ENCODE results near the gene CLDN16.

CLDN16 gene

GRCh38 chr3:190444006-190444405 lies 56.0 kb downstream of the CLDN16 start:
- Histone ChIP-seq H3K27me3 (ENCODE audit: insufficient read depth, low read length, poor library complexity) (no peaks in the 10 kb centered on the region), H4K5ac (ENCODE audit: low read length) (no peak overlapping the region), H3K18ac (ENCODE audit: low read length) (no peak overlapping the region), H3K4ac (ENCODE audit: low read depth, low read length) (no peak overlapping the region), H3K27ac (ENCODE audit: low read depth, low read length) (no peak overlapping the region), H3K4me1 (ENCODE audit: control insufficient read depth, low read depth, low read length) (peaks cover 3% of the 10 kb centered on the region), H3K4me2 (ENCODE audit: low read length) (no peak overlapping the region), H2BK5ac (ENCODE audit: low read length) (no peak overlapping the region), H3K56ac (ENCODE audit: low read length) (no peak overlapping the region), H3K9ac (ENCODE audit: low read length) (no peak overlapping the region), H2AK5ac (ENCODE audit: low read length) (no peak overlapping the region), H4K8ac (ENCODE audit: low read depth, low read length) (no peak overlapping the region), H3K79me1 (ENCODE audit: low read length) (no peaks in the 10 kb centered on the region), H2BK15ac (replicated peaks; ENCODE audit: low read depth) (no peak overlapping the region), H2BK120ac (ENCODE audit: low read depth, low read length) (no peak overlapping the region), H3K23ac (ENCODE audit: low read length) (no peak overlapping the region), H3K79me2 (ENCODE audit: control insufficient read depth, insufficient read depth, low read length) (no peaks in the 10 kb centered on the region), H3K36me3 (ENCODE audit: control insufficient read depth, insufficient read depth, low read length) (no peaks in the 10 kb centered on the region), H3K4me3 (ENCODE audit: low read length) (no peak overlapping the region)
- no CpG with 5 or more reads among the region's 6 CpGs for WGBS (ENCODE audit: extremely low coverage, insufficient coverage, low lambda C conversion rate)
- DNase-seq: no peak

- Histone ChIP-seq H3K27me3 (ENCODE audit: insufficient read depth, low read length, poor library complexity) (no peaks in the 10 kb centered on the region), H3K4me2 (ENCODE audit: low read length) (no peak overlapping the region), H3K4ac (ENCODE audit: low read depth, low read length) (no peak overlapping the region), H2BK15ac (replicated peaks; ENCODE audit: low read depth) (no peak overlapping the region), H4K8ac (ENCODE audit: low read depth, low read length) (no peak overlapping the region), H3K36me3 (ENCODE audit: control insufficient read depth, insufficient read depth, low read length) (no peaks in the 10 kb centered on the region), H3K4me1 (ENCODE audit: control insufficient read depth, low read depth, low read length) (peaks cover 3% of the 10 kb centered on the region), H2BK5ac (ENCODE audit: low read length) (no peak overlapping the region), H3K4me3 (ENCODE audit: low read length) (no peak overlapping the region), H2BK120ac (ENCODE audit: low read depth, low read length) (no peak overlapping the region), H4K5ac (ENCODE audit: low read length) (no peak overlapping the region), H3K79me1 (ENCODE audit: low read length) (no peaks in the 10 kb centered on the region), H3K23ac (ENCODE audit: low read length) (no peak overlapping the region), H3K56ac (ENCODE audit: low read length) (no peak overlapping the region), H3K18ac (ENCODE audit: low read length) (no peak overlapping the region), H3K9ac (ENCODE audit: low read length) (no peak overlapping the region), H3K79me2 (ENCODE audit: control insufficient read depth, insufficient read depth, low read length) (no peaks in the 10 kb centered on the region), H2AK5ac (ENCODE audit: low read length) (no peak overlapping the region), H3K27ac (ENCODE audit: low read depth, low read length) (no peak overlapping the region)
- DNase-seq: no peak
- WGBS (ENCODE audit: extremely low coverage, insufficient coverage, low lambda C conversion rate): no CpG with 5 or more reads among the region's 3 CpGs
These were observed 56.7 kb downstream of the CLDN16 start for GRCh38 chr3:190444576-190445145.

GRCh38 chr3:190446573-190447279 lies 58.8 kb downstream of the CLDN16 start:
- H3K56ac ChIP-seq (ENCODE audit: low read length): no peak overlapping the region
- no peak overlapping the region for H4K5ac ChIP-seq (ENCODE audit: low read length)
- DNase-seq: peak; percentile 71
- H3K27me3 ChIP-seq (ENCODE audit: insufficient read depth, low read length, poor library complexity): no peaks in the 10 kb centered on the region
- H2BK120ac ChIP-seq (ENCODE audit: low read depth, low read length): no peak overlapping the region
- no peak overlapping the region for H3K4me2 ChIP-seq (ENCODE audit: low read length)
- H2AK5ac ChIP-seq (ENCODE audit: low read length): no peak overlapping the region
- no peak overlapping the region for H3K18ac ChIP-seq (ENCODE audit: low read length)
- H3K4me1 ChIP-seq (ENCODE audit: control insufficient read depth, low read depth, low read length): peaks cover 3% of the 10 kb centered on the region
- H3K9ac ChIP-seq (ENCODE audit: low read length): no peak overlapping the region
- H2BK15ac ChIP-seq (replicated peaks; ENCODE audit: low read depth): no peak overlapping the region
- no peak overlapping the region for H3K23ac ChIP-seq (ENCODE audit: low read length)
- H2BK5ac ChIP-seq (ENCODE audit: low read length): no peak overlapping the region
- H3K79me1 ChIP-seq (ENCODE audit: low read length): no peaks in the 10 kb centered on the region
- no peak overlapping the region for H4K8ac ChIP-seq (ENCODE audit: low read depth, low read length)
- no peak overlapping the region for H3K4me3 ChIP-seq (ENCODE audit: low read length)
- no peaks in the 10 kb centered on the region for H3K36me3 ChIP-seq (ENCODE audit: control insufficient read depth, insufficient read depth, low read length)
- H3K4ac ChIP-seq (ENCODE audit: low read depth, low read length): no peak overlapping the region
- no peak overlapping the region for H3K27ac ChIP-seq (ENCODE audit: low read depth, low read length)
- WGBS (ENCODE audit: extremely low coverage, insufficient coverage, low lambda C conversion rate): no CpG with 5 or more reads among the region's 6 CpGs
- H3K79me2 ChIP-seq (ENCODE audit: control insufficient read depth, insufficient read depth, low read length): no peaks in the 10 kb centered on the region

- Histone ChIP-seq H4K5ac (ENCODE audit: low read length) (no peak overlapping the region), H2BK120ac (ENCODE audit: low read depth, low read length) (no peak overlapping the region), H3K36me3 (ENCODE audit: control insufficient read depth, insufficient read depth, low read length) (no peaks in the 10 kb centered on the region), H2AK5ac (ENCODE audit: low read length) (no peak overlapping the region), H3K27ac (ENCODE audit: low read depth, low read length) (no peak overlapping the region), H2BK5ac (ENCODE audit: low read length) (no peak overlapping the region), H3K79me2 (ENCODE audit: control insufficient read depth, insufficient read depth, low read length) (no peaks in the 10 kb centered on the region), H3K23ac (ENCODE audit: low read length) (no peak overlapping the region), H3K4me2 (ENCODE audit: low read length) (no peak overlapping the region), H3K4me3 (ENCODE audit: low read length) (no peak overlapping the region), H3K56ac (ENCODE audit: low read length) (no peak overlapping the region), H3K27me3 (ENCODE audit: insufficient read depth, low read length, poor library complexity) (no peaks in the 10 kb centered on the region), H3K79me1 (ENCODE audit: low read length) (no peaks in the 10 kb centered on the region), H3K9ac (ENCODE audit: low read length) (no peak overlapping the region), H2BK15ac (replicated peaks; ENCODE audit: low read depth) (no peak overlapping the region), H3K4me1 (ENCODE audit: control insufficient read depth, low read depth, low read length) (peaks cover 3% of the 10 kb centered on the region), H3K4ac (ENCODE audit: low read depth, low read length) (no peak overlapping the region), H3K18ac (ENCODE audit: low read length) (no peak overlapping the region), H4K8ac (ENCODE audit: low read depth, low read length) (no peak overlapping the region)
- DNase-seq: no peak
- WGBS (ENCODE audit: extremely low coverage, insufficient coverage, low lambda C conversion rate): no CpG with 5 or more reads among the region's 2 CpGs
These were observed 60.3 kb downstream of the CLDN16 start for GRCh38 chr3:190448256-190448655.

GRCh38 chr3:190449801-190450200 lies 61.8 kb downstream of the CLDN16 start, which contains the start of gene TMEM207:
TSS of gene TMEM207 (minus strand) at chr3:190449901. CDS start at chr3:190449809, 92 bp downstream.
- Histone ChIP-seq H3K18ac (ENCODE audit: low read length) (no peak within 1 kb of the TSS), H2AK5ac (ENCODE audit: low read length) (no peak within 1 kb of the TSS), H3K27me3 (ENCODE audit: insufficient read depth, low read length, poor library complexity) (no peaks in the 10 kb centered on the region), H3K36me3 (ENCODE audit: control insufficient read depth, insufficient read depth, low read length) (no peaks in the 10 kb centered on the region), H2BK5ac (ENCODE audit: low read length) (no peak within 1 kb of the TSS), H2BK15ac (replicated peaks; ENCODE audit: low read depth) (no peak within 1 kb of the TSS), H3K4me2 (ENCODE audit: low read length) (no peak within 1 kb of the TSS), H3K79me1 (ENCODE audit: low read length) (no peaks in the 10 kb centered on the region), H3K9ac (ENCODE audit: low read length) (no peak within 1 kb of the TSS), H2BK120ac (ENCODE audit: low read depth, low read length) (no peak within 1 kb of the TSS), H3K4me1 (ENCODE audit: control insufficient read depth, low read depth, low read length) (peaks cover 3% of the 10 kb centered on the region), H3K56ac (ENCODE audit: low read length) (no peak within 1 kb of the TSS), H3K79me2 (ENCODE audit: control insufficient read depth, insufficient read depth, low read length) (no peaks in the 10 kb centered on the region), H4K8ac (ENCODE audit: low read depth, low read length) (no peak within 1 kb of the TSS), H3K4ac (ENCODE audit: low read depth, low read length) (no peak within 1 kb of the TSS), H3K23ac (ENCODE audit: low read length) (no peak within 1 kb of the TSS), H3K4me3 (ENCODE audit: low read length) (no peak within 1 kb of the TSS), H4K5ac (ENCODE audit: low read length) (no peak within 1 kb of the TSS), H3K27ac (ENCODE audit: low read depth, low read length) (no peak within 1 kb of the TSS)
- no peak for DNase-seq
- no CpG with 5 or more reads among the region's 1 CpG for WGBS (ENCODE audit: extremely low coverage, insufficient coverage, low lambda C conversion rate)
